Suprapubic skin (tissue), 4 donors: ENCODE measurements around the gene DLG1. TPM values are rescaled to one million over a fixed set of nuclear protein-coding genes. Genes with fewer than 3 reads are reported as not detected.

Experiments used
- DNase-seq, 2 donors: peaks; one replicate each; pipeline ENCODE4 v3.0.0-alpha.2; 2019; ENCODE audit warnings: low spot score in 2 of 2
- H3K27ac ChIP-seq: fragments of 200-600 bp; sonication (generic); one replicate; pipeline ENCODE4 v1.5.1; 2019
- H3K27me3 ChIP-seq: fragments of 200-600 bp; sonication (generic); one replicate; pipeline ENCODE4 v1.5.1; 2019
- H3K36me3 ChIP-seq: fragments of 200-600 bp; sonication (generic); one replicate; pipeline ENCODE4 v1.5.1; 2019
- H3K4me1 ChIP-seq: fragments of 200-600 bp; sonication (generic); one replicate; pipeline ENCODE4 v1.5.1; 2019
- H3K4me3 ChIP-seq: fragments of 200-600 bp; sonication (generic); one replicate; pipeline ENCODE4 v1.5.1; 2019; ENCODE audit warnings: mild to moderate bottlenecking
- H3K9me3 ChIP-seq: fragments of 200-600 bp; sonication (generic); one replicate; pipeline ENCODE4 v1.5.1; 2019
- CTCF ChIP-seq, 2 donors: fragments of 200-600 bp in 1 of 2; fragments of 450-650 bp in 1 of 2; sonication (generic) in 1 of 2; IDR thresholded peaks; one replicate each; pipeline ENCODE4 v1.5.1; 2016 to 2019; ENCODE audit warnings: antibody characterized with exemption in 2 of 2, mild to moderate bottlenecking in 1 of 2, moderate library complexity in 1 of 2
- EP300 ChIP-seq: sonication (generic); formaldehyde crosslinking; IDR thresholded peaks from one replicate; pipeline ENCODE4 v1.6.1; 2017; ENCODE audit warnings: antibody characterized with exemption
- POLR2A ChIP-seq, 2 donors: fragments of 450-650 bp; IDR thresholded peaks; one replicate each; pipeline ENCODE4 v1.6.1; 2017; ENCODE audit warnings: antibody characterized with exemption in 2 of 2, mild to moderate bottlenecking in 2 of 2, moderate library complexity in 2 of 2
- POLR2AphosphoS5 ChIP-seq, 3 donors: sonication (generic); formaldehyde crosslinking; IDR thresholded peaks; one replicate each; pipeline ENCODE4 v1.6.1; 2017; ENCODE audit warnings: antibody characterized with exemption in 3 of 3
- WGBS: methylation state at CpG from one replicate; pipeline ENCODE4 v1.1.5; 2018; 5-methylcytosine and 5-hydroxymethylcytosine counted together
- total RNA-seq, 4 donors: library from RNA; depleted of rRNA; stranded (reverse); fragments of >200 nt; gene quantifications; one replicate each; pipeline ENCODE4 v1.1.0, GENCODE V29; 2016

DLG1 gene
- total RNA-seq, 4 donors from 2014 or later, result 86.2 to 140 (median 103) TPM

- TF ChIP-seq CTCF (IDR thresholded peaks at IDR 0.05), result no peak
- no peak for TF ChIP-seq POLR2A (IDR thresholded peaks at IDR 0.05)
- no peak for TF ChIP-seq EP300
- TF ChIP-seq POLR2AphosphoS5 (IDR thresholded peaks at IDR 0.05), result no peak
- peaks cover 32% of the 10 kb centered on the region for H3K36me3 ChIP-seq
- H3K27me3 ChIP-seq, result no peaks in the 10 kb centered on the region
- DNase-seq, result no peak
- H3K27ac ChIP-seq, result no peak overlapping the region
- H3K9me3 ChIP-seq, result no peaks in the 10 kb centered on the region
- H3K4me3 ChIP-seq, result no peak overlapping the region
- H3K4me1 ChIP-seq, result no peaks in the 10 kb centered on the region
These were observed 186.7 kb downstream of the DLG1 start for GRCh38 chr3:197111685-197112084.

GRCh38 chr3:197105786-197106185 is 192.6 kb downstream of the DLG1 start:
- TF ChIP-seq POLR2AphosphoS5 (IDR thresholded peaks at IDR 0.05) (no peak), POLR2A (IDR thresholded peaks at IDR 0.05) (no peak)
- WGBS, result 74% methylated on average over 2 of the region's 2 CpGs
- peaks cover 27% of the 10 kb centered on the region for H3K36me3 ChIP-seq
- DNase-seq, result no peak
- no peak overlapping the region for H3K4me3 ChIP-seq
- no peaks in the 10 kb centered on the region for H3K27me3 ChIP-seq
- no peaks in the 10 kb centered on the region for H3K9me3 ChIP-seq
- no peak overlapping the region for H3K27ac ChIP-seq
- H3K4me1 ChIP-seq, result no peaks in the 10 kb centered on the region

- no peak overlapping the region for H3K4me3 ChIP-seq
- no peak for TF ChIP-seq CTCF (IDR thresholded peaks at IDR 0.05)
- TF ChIP-seq EP300, result no peak
- no peak for TF ChIP-seq POLR2AphosphoS5 (IDR thresholded peaks at IDR 0.05)
- no peak for TF ChIP-seq POLR2A (IDR thresholded peaks at IDR 0.05)
- peaks cover 18% of the 10 kb centered on the region for H3K36me3 ChIP-seq
- no peaks in the 10 kb centered on the region for H3K27me3 ChIP-seq
- 79% methylated on average over 1 of the region's 1 CpG for WGBS
- H3K27ac ChIP-seq, result no peak overlapping the region
- no peak for DNase-seq
- H3K9me3 ChIP-seq, result no peaks in the 10 kb centered on the region
- no peaks in the 10 kb centered on the region for H3K4me1 ChIP-seq
These were observed 193.7 kb downstream of the DLG1 start for GRCh38 chr3:197104738-197105137.

GRCh38 chr3:197103766-197104165 is 194.6 kb downstream of the DLG1 start:
- WGBS, result 94% methylated on average over 1 of the region's 1 CpG
- no peaks in the 10 kb centered on the region for H3K4me1 ChIP-seq
- TF ChIP-seq EP300 (no peak), POLR2A (IDR thresholded peaks at IDR 0.05) (no peak), CTCF (IDR thresholded peaks at IDR 0.05) (no peak), POLR2AphosphoS5 (IDR thresholded peaks at IDR 0.05) (no peak)
- no peak for DNase-seq
- H3K4me3 ChIP-seq, result no peak overlapping the region
- no peak overlapping the region for H3K27ac ChIP-seq
- H3K36me3 ChIP-seq, result peaks cover 15% of the 10 kb centered on the region
- H3K27me3 ChIP-seq, result no peaks in the 10 kb centered on the region
- H3K9me3 ChIP-seq, result no peaks in the 10 kb centered on the region

- TF ChIP-seq CTCF (IDR thresholded peaks at IDR 0.05), result no peak
- no peak for TF ChIP-seq POLR2A (IDR thresholded peaks at IDR 0.05)
- TF ChIP-seq EP300, result no peak
- no peak for TF ChIP-seq POLR2AphosphoS5 (IDR thresholded peaks at IDR 0.05)
- DNase-seq, result no peak
- Histone ChIP-seq H3K27me3 (no peaks in the 10 kb centered on the region), H3K27ac (no peak overlapping the region), H3K36me3 (peaks cover 4% of the 10 kb centered on the region), H3K4me3 (no peak overlapping the region), H3K9me3 (no peaks in the 10 kb centered on the region), H3K4me1 (no peaks in the 10 kb centered on the region)
- 60% methylated on average over 1 of the region's 1 CpG for WGBS
These were observed 204.5 kb downstream of the DLG1 start for GRCh38 chr3:197093871-197094270.

GRCh38 chr3:197088370-197088769 is 210.0 kb downstream of the DLG1 start:
- peaks cover 10% of the 10 kb centered on the region for H3K36me3 ChIP-seq

More at GRCh38 chr3:197088370-197088769, 210.0 kb downstream of the DLG1 start:
- Histone ChIP-seq H3K27ac (no peak overlapping the region), H3K4me3 (no peak overlapping the region), H3K27me3 (no peaks in the 10 kb centered on the region), H3K9me3 (no peaks in the 10 kb centered on the region), H3K4me1 (peaks cover 2% of the 10 kb centered on the region)
- 70% methylated on average over 3 of the region's 3 CpGs for whole genome bisulfite sequencing
- TF ChIP-seq EP300 (no peak), POLR2AphosphoS5 (IDR thresholded peaks at IDR 0.05) (no peak), CTCF (IDR thresholded peaks at IDR 0.05) (no peak), POLR2A (IDR thresholded peaks at IDR 0.05) (no peak)
- no peak for DNase-seq
